ENCODE data around the gene PAF1.

- no peak for TF ChIP-seq TCF7L2 (IDR thresholded peaks at IDR 0.05; ENCODE audit: borderline replicate concordance, extremely low read depth, insufficient read depth, insufficient read length)
- TF ChIP-seq, protein P1, sequence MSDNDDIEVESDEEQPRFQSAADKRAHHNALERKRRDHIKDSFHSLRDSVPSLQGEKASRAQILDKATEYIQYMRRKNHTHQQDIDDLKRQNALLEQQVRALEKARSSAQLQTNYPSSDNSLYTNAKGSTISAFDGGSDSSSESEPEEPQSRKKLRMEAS (IDR thresholded peaks at IDR 0.05), result no peak
- TF ChIP-seq, protein P2, sequence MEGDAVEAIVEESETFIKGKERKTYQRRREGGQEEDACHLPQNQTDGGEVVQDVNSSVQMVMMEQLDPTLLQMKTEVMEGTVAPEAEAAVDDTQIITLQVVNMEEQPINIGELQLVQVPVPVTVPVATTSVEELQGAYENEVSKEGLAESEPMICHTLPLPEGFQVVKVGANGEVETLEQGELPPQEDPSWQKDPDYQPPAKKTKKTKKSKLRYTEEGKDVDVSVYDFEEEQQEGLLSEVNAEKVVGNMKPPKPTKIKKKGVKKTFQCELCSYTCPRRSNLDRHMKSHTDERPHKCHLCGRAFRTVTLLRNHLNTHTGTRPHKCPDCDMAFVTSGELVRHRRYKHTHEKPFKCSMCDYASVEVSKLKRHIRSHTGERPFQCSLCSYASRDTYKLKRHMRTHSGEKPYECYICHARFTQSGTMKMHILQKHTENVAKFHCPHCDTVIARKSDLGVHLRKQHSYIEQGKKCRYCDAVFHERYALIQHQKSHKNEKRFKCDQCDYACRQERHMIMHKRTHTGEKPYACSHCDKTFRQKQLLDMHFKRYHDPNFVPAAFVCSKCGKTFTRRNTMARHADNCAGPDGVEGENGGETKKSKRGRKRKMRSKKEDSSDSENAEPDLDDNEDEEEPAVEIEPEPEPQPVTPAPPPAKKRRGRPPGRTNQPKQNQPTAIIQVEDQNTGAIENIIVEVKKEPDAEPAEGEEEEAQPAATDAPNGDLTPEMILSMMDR (IDR thresholded peaks at IDR 0.05 in 2 of 3, conservative IDR thresholded peaks at IDR 0.05 in 1 of 3; ENCODE audit: borderline replicate concordance in 1 of 3, insufficient read depth in 1 of 3, low read depth in 2 of 3, low read length in 2 of 3), result no peak
- TF ChIP-seq JUND (IDR thresholded peaks at IDR 0.05), result no peak
- TF ChIP-seq POLR2AphosphoS5 (IDR thresholded peaks at IDR 0.05; ENCODE audit: low read depth, low read length), result no peak
These were observed 4.3 kb downstream of the PAF1 start for GRCh38 chr19:39386557-39386956.
